Measurements from ENCODE around the gene RASSF7.

Gene RASSF7

GRCh38 chr11:528815-529727, 31.7 kb upstream of the RASSF7 start:
- Histone ChIP-seq H3K36me3 (replicated peaks) (peaks cover 26% of the 10 kb centered on the region), H3K9me3 (no peaks in the 10 kb centered on the region), H3K4me1 (no peaks in the 10 kb centered on the region), H3K4me3 (no peak overlapping the region), H3K27me3 (ENCODE audit: low read depth) (no peaks in the 10 kb centered on the region)
- peak in 1 of 2 experiments; percentile 9 for DNase-seq (ENCODE audit: low spot score in 2 of 2)
- in situ Hi-C loops (cut with MboI; ENCODE audit: low sequenced_read_pairs), result no loop called here

GRCh38 chr11:529728-530411, 30.9 kb upstream of the RASSF7 start:
- DNase-seq (ENCODE audit: low spot score in 2 of 2), result no peak
- peaks cover 26% of the 10 kb centered on the region for H3K36me3 ChIP-seq (replicated peaks)

GRCh38 chr11:530960-531831, 29.6 kb upstream of the RASSF7 start:
- in situ Hi-C loops (cut with MboI; ENCODE audit: low sequenced_read_pairs), result no loop called here
- Histone ChIP-seq H3K4me3 (no peak overlapping the region), H3K9me3 (no peaks in the 10 kb centered on the region), H3K36me3 (replicated peaks) (peaks cover 26% of the 10 kb centered on the region), H3K4me1 (no peaks in the 10 kb centered on the region), H3K27me3 (ENCODE audit: low read depth) (no peaks in the 10 kb centered on the region)
- DNase-seq (ENCODE audit: low spot score in 2 of 2), result no peak

More at GRCh38 chr11:529728-530411, 30.9 kb upstream of the RASSF7 start:
- H3K27me3 ChIP-seq (ENCODE audit: low read depth), result no peaks in the 10 kb centered on the region
- no peaks in the 10 kb centered on the region for H3K4me1 ChIP-seq
- H3K4me3 ChIP-seq, result no peak overlapping the region
- no peaks in the 10 kb centered on the region for H3K9me3 ChIP-seq
- in situ Hi-C loops (cut with MboI; ENCODE audit: low sequenced_read_pairs), result no loop called here

- no peak for DNase-seq (ENCODE audit: low spot score in 2 of 2)
- H3K27me3 ChIP-seq (ENCODE audit: low read depth), result no peaks in the 10 kb centered on the region
- no peaks in the 10 kb centered on the region for H3K9me3 ChIP-seq
- peaks cover 26% of the 10 kb centered on the region for H3K36me3 ChIP-seq (replicated peaks)
- in situ Hi-C loops (cut with MboI; ENCODE audit: low sequenced_read_pairs), result no loop called here
- H3K4me1 ChIP-seq, result no peaks in the 10 kb centered on the region; the same call in 1 of the 2 replicates
- H3K4me3 ChIP-seq, result no peak overlapping the region
Observed at GRCh38 chr11:531919-532526, 28.7 kb upstream of the RASSF7 start.

- Histone ChIP-seq H3K4me3 (no peak overlapping the region), H3K36me3 (replicated peaks) (peaks cover 26% of the 10 kb centered on the region)
- in situ Hi-C loops (cut with MboI; ENCODE audit: low sequenced_read_pairs), result no loop called here
Observed at GRCh38 chr11:532527-532985, 28.2 kb upstream of the RASSF7 start.

GRCh38 chr11:532986-533585, 27.7 kb upstream of the RASSF7 start:
- Histone ChIP-seq H3K9me3 (no peaks in the 10 kb centered on the region), H3K36me3 (replicated peaks) (peaks cover 26% of the 10 kb centered on the region), H3K4me3 (no peak overlapping the region), H3K4me1 (no peaks in the 10 kb centered on the region; the same call in 1 of the 2 replicates), H3K27me3 (ENCODE audit: low read depth) (no peaks in the 10 kb centered on the region)
- in situ Hi-C loops (cut with MboI; ENCODE audit: low sequenced_read_pairs), result no loop called here
- DNase-seq (ENCODE audit: low spot score in 2 of 2), result no peak

More at GRCh38 chr11:532527-532985, 28.2 kb upstream of the RASSF7 start:
- no peak for DNase-seq (ENCODE audit: low spot score in 2 of 2)
- no peaks in the 10 kb centered on the region for H3K27me3 ChIP-seq (ENCODE audit: low read depth)
- no peaks in the 10 kb centered on the region for H3K9me3 ChIP-seq
- no peaks in the 10 kb centered on the region; the same call in 1 of the 2 replicates for H3K4me1 ChIP-seq

GRCh38 chr11:533586-534395, 27.0 kb upstream of the RASSF7 start:
- Histone ChIP-seq H3K36me3 (replicated peaks) (peaks cover 26% of the 10 kb centered on the region), H3K27me3 (ENCODE audit: low read depth) (no peaks in the 10 kb centered on the region), H3K4me3 (peak overlapping the region; percentile 77; the same call in 1 of the 2 replicates), H3K9me3 (no peaks in the 10 kb centered on the region), H3K4me1 (no peaks in the 10 kb centered on the region; the same call in 1 of the 2 replicates)
- in situ Hi-C loops (cut with MboI; ENCODE audit: low sequenced_read_pairs), result no loop called here
- DNase-seq (ENCODE audit: low spot score in 2 of 2), result no peak

- no peaks in the 10 kb centered on the region for H3K9me3 ChIP-seq
- H3K4me3 ChIP-seq, result peak overlapping the region; percentile 77
- no peaks in the 10 kb centered on the region; the same call in 1 of the 2 replicates for H3K4me1 ChIP-seq
- H3K27me3 ChIP-seq (ENCODE audit: low read depth), result no peaks in the 10 kb centered on the region
- in situ Hi-C loops (cut with MboI; ENCODE audit: low sequenced_read_pairs), result no loop called here
- peak in 1 of 2 experiments; percentile 43 for DNase-seq (ENCODE audit: low spot score in 2 of 2)
- peaks cover 26% of the 10 kb centered on the region for H3K36me3 ChIP-seq (replicated peaks)
Observed at GRCh38 chr11:534396-535209, 26.2 kb upstream of the RASSF7 start.

- H3K27me3 ChIP-seq (ENCODE audit: low read depth), result no peaks in the 10 kb centered on the region
- H3K4me3 ChIP-seq, result peak overlapping the region; percentile 77; the same call in 1 of the 2 replicates
- in situ Hi-C loops (cut with MboI; ENCODE audit: low sequenced_read_pairs), result no loop called here
- peaks cover 26% of the 10 kb centered on the region for H3K36me3 ChIP-seq (replicated peaks)
- no peaks in the 10 kb centered on the region for H3K9me3 ChIP-seq
- H3K4me1 ChIP-seq, result no peaks in the 10 kb centered on the region; the same call in 1 of the 2 replicates
- no peak for DNase-seq (ENCODE audit: low spot score in 2 of 2)
Observed at GRCh38 chr11:535210-535518, 25.6 kb upstream of the RASSF7 start.

- H3K4me1 ChIP-seq, result no peaks in the 10 kb centered on the region; the same call in 1 of the 2 replicates
- no peaks in the 10 kb centered on the region for H3K9me3 ChIP-seq
- H3K36me3 ChIP-seq (replicated peaks), result peaks cover 26% of the 10 kb centered on the region
- H3K4me3 ChIP-seq, result peak within 1 kb of the TSS; percentile 77
- peak; percentile 87 to 95 for DNase-seq (ENCODE audit: low spot score in 2 of 2)
- in situ Hi-C loops (cut with MboI; ENCODE audit: low sequenced_read_pairs), result no loop called here
- no peaks in the 10 kb centered on the region for H3K27me3 ChIP-seq (ENCODE audit: low read depth)
Observed at GRCh38 chr11:535519-536454, 25.0 kb upstream of the RASSF7 start, which contains the start of gene HRAS. HRAS (minus strand) TSS chr11:535576.

Measured in HAP-1 (cell line).